Thyroid gland (tissue), 4 donors: ENCODE measurements around the gene PCBP4.

Experiments
- POLR2A ChIP-seq, 2 donors: fragments of 450-650 bp; IDR thresholded peaks; one replicate each; pipeline ENCODE4 v1.6.1; 2017; ENCODE audit warnings: antibody characterized with exemption in 2 of 2, mild to moderate bottlenecking in 2 of 2, moderate library complexity in 1 of 2
- TF ChIP-seq, protein P1 (sequence below), 6 experiments: fragments of 200-600 bp in 3 of 6; fragments of 450-650 bp in 3 of 6; sonication (generic) in 3 of 6; IDR thresholded peaks; one replicate each; pipeline ENCODE4 v1.5.1; 2016 to 2019; ENCODE audit warnings: antibody characterized with exemption in 6 of 6, mild to moderate bottlenecking in 2 of 6, inconsistent platforms in 1 of 6, moderate library complexity in 1 of 6

DNA sequence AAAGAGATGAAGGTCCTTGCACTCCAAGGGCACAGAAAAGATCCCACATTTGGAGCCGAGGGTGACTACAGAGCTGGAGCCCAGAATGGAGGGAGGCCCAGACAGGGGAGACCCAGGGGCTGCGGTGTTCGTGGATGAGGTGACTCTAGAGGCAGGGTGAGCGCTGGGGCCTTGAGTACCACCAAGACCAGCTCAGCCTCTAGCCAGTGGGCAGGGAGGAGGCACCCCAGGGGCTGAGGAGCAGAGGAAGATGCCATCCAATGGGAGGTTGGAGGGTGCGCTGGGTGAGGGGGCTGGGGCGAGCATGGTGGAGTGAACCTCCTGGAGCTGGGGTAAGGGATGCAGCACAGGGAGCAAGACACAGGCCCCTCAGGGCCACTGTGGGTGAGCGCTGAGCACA, 38.8 kb downstream of the PCBP4 start:
- TF ChIP-seq, protein P1, sequence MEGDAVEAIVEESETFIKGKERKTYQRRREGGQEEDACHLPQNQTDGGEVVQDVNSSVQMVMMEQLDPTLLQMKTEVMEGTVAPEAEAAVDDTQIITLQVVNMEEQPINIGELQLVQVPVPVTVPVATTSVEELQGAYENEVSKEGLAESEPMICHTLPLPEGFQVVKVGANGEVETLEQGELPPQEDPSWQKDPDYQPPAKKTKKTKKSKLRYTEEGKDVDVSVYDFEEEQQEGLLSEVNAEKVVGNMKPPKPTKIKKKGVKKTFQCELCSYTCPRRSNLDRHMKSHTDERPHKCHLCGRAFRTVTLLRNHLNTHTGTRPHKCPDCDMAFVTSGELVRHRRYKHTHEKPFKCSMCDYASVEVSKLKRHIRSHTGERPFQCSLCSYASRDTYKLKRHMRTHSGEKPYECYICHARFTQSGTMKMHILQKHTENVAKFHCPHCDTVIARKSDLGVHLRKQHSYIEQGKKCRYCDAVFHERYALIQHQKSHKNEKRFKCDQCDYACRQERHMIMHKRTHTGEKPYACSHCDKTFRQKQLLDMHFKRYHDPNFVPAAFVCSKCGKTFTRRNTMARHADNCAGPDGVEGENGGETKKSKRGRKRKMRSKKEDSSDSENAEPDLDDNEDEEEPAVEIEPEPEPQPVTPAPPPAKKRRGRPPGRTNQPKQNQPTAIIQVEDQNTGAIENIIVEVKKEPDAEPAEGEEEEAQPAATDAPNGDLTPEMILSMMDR (IDR thresholded peaks at IDR 0.05): no peak
- no peak for TF ChIP-seq POLR2A (IDR thresholded peaks at IDR 0.05)
